ENCODE measurements around the gene PRKG1. TPM values are rescaled to one million over a fixed set of nuclear protein-coding genes. Genes with fewer than 3 reads are reported as not detected.
"Not testable (repeated sequence)": the region's sequence is repeated elsewhere in the genome, so short reads cannot be mapped to it uniquely, and the experiment has no call there.

PRKG1 gene
- polyA plus RNA-seq, 4 donors, result 12.7 to 21.2 (median 15.0) TPM

DNA sequence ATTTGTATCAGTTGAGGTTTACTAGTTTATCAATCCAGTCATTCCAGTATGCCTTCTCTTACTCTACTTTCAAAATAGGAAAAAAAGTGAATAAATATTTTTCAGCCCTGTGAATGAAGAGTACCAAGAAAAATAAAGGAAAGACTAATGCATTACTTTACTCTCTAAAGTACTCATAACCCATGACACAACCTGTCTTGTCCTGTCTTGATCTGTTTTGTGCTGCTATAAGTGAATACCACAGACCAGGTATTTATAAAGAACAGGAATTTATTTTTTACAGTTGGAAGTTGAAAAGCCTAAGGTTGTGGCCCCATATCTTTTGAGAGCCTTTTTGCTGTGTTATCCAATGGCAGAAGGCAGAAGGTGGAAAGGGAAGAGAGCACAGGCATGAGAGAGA lies 1045.2 kb downstream of the PRKG1 start:
- no peak for DNase-seq (ENCODE audit: low read depth in 4 of 4, low spot score in 3 of 4)

- no peak for DNase-seq (ENCODE audit: low read depth in 4 of 4, low spot score in 3 of 4)
Observed at GRCh38 chr10:52121688-52122087, 1047.4 kb downstream of the PRKG1 start.

DNA sequence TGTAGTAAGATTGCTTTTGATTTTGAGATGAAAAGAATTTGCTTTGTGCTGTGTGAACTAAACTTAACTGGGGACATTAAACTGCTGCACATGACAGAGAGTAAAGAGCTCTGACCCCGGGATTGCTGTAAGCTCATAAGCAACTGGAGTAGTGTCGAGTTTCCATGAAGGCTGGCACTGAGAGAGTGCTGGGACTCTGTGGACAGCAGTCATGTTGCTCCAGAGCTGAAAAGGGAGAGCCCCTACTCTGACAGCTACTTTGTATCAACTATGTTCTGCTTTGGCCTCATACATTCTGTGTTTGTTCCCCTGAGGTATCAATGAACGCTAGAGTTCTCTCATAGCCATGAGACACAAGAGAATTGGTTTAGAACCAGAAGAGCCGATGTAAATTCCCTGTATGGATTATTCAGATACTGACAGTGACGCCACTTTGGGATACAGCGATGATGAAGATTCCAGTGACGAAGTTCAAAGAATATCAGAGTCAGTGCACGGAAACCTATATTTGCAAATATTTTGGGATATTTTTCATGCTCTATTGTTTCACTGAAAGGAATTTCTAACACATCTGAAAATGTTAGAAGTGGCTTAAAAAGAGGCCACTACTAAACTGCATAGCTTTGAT lies 1053.9 kb downstream of the PRKG1 start:
- peak; percentile 1 to 46 (median 4) for DNase-seq (ENCODE audit: low read depth in 4 of 4, low spot score in 3 of 4)

DNA sequence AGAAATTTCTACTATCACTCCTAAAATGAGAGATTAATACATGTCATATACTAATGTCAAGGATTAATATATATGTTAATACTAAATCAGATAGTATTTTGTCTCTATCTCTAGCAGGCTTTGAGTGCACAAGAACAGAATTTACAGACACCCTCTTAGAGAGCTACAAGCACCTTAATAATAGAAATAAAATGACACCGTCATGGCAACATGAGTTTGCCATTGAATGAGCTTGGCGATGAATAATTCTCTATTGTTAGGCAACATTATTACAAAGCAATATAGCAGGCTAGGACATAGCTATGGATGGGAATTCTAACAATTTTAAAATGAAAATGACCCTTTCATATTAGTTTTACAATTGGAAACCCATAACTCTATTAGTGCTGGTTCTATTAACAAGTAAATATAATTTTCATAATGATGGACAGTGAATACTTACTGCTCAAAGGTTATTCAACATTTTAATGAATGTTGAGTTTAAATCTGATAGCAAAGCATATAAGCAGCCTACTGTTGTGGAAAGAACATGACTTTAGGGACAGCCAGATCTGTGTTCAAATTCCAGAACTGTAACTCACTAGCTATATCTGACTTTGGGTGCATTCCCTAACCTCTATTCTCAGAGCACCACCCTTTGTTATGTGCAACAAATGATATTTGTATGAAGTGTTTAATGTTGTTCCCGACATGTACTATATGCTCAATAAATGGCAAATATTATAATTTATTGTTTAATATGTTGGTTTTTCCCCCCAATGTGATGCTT lies 1055.3 kb downstream of the PRKG1 start:
- no peak for DNase-seq (ENCODE audit: low read depth in 4 of 4, low spot score in 3 of 4)

- no peak for DNase-seq (ENCODE audit: low read depth in 4 of 4, low spot score in 3 of 4)
Observed at GRCh38 chr10:52135101-52135500, 1060.8 kb downstream of the PRKG1 start.

DNA sequence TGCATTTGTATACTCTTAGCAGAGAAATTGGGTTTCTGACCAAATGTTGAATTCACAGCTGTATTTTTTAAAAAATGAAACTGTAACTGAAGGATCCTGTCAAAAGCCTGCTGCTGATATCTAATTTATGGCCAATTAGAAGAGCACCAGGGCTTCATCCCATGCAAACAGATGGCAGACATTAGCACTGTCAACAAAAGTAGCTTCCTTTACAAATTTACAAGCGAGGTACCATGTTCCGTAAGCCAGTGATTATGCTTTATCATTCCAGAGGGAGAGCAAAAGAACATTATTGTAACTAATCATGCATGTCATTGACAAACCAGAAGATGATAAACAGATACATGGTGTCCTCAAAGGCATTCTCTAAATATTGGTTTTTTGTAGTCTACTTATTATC lies 1062.6 kb downstream of the PRKG1 start:
- no peak for DNase-seq (ENCODE audit: low read depth in 4 of 4, low spot score in 3 of 4)

DNA sequence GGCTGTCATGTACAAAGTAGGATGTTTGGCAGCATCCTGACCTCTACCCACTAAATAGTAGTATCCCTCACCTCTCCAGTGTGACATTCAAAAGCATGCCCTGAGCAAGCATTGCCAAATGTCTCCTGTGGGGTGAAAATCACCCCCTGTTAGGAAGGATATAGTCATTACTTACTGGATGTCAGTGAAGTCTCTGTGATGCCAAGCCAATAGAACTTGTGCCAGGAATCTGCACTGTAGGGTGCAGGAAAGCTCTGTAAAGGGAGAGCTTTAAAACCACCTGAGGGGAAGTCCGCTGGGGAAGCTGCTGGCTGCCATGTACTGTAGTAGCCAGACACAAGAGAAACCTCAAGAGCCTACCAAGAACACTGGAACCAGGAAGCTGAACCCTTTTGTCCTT lies 1069.1 kb downstream of the PRKG1 start:
- no peak for DNase-seq (ENCODE audit: low read depth in 4 of 4, low spot score in 3 of 4)

- DNase-seq (ENCODE audit: low read depth in 4 of 4, low spot score in 3 of 4), result no peak
Observed at GRCh38 chr10:52145636-52146035, 1071.3 kb downstream of the PRKG1 start.

GRCh38 chr10:52146766-52147165 lies 1072.5 kb downstream of the PRKG1 start:
- no peak for DNase-seq (ENCODE audit: low read depth in 4 of 4, low spot score in 3 of 4)

- no peak for DNase-seq (ENCODE audit: low read depth in 4 of 4, low spot score in 3 of 4)
Observed at GRCh38 chr10:52170776-52171175, 1096.5 kb downstream of the PRKG1 start.

DNA sequence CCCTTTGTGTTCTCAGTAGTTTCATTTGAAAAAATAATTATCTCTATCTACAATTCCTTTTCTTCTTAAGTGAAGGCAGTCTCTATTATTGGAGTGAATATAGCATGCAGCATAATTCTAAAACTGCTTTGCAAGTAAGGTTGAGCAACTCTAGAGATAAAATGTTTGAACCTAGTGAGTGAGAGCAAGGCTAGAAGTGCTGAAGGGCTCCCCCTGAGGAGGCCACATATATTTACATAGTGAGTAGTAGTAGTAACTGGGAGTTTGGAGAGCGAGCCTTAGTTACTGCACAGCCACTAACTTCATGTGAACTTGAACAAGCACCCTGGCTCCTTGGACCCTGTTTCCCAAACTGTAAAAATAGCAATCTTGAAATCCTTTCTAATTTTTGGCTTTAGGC lies 1098.3 kb downstream of the PRKG1 start:
- no peak for DNase-seq (ENCODE audit: low read depth in 4 of 4, low spot score in 3 of 4)

- DNase-seq (ENCODE audit: low read depth in 4 of 4, low spot score in 3 of 4), result no peak
Observed at GRCh38 chr10:52185256-52185655, 1111.0 kb downstream of the PRKG1 start.

- DNase-seq (ENCODE audit: low read depth in 4 of 4, low spot score in 3 of 4), result no peak
Observed at GRCh38 chr10:52187521-52188258, 1113.4 kb downstream of the PRKG1 start.

- no peak for DNase-seq (ENCODE audit: low read depth in 4 of 4, low spot score in 3 of 4)
Observed at GRCh38 chr10:52191049-52191448, 1116.8 kb downstream of the PRKG1 start.

GRCh38 chr10:52194191-52194590 lies 1119.9 kb downstream of the PRKG1 start:
- DNase-seq (ENCODE audit: low read depth in 4 of 4, low spot score in 3 of 4), result no peak

DNA sequence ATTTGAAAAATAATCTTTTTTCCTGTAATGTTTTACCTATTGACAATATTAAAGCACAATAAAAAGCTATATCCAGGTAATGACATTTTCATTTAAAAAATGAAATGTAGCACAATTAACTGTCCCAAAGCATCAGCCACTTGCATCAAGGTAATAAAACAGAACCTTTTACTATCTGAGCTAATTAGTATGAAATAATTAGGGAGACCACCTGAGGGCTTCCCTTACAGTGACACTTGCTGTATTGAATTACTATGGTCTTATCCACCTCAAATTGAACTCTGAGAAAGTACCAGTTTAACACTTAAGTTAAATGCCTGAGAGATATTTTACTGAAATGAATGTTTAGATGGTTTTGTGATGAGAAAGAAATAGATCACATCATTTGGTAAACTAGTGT lies 1120.4 kb downstream of the PRKG1 start:
- DNase-seq (ENCODE audit: low read depth in 4 of 4, low spot score in 3 of 4), result no peak

GRCh38 chr10:52197098-52197497 lies 1122.8 kb downstream of the PRKG1 start:
- no peak for DNase-seq (ENCODE audit: low read depth in 4 of 4, low spot score in 3 of 4)

GRCh38 chr10:52198540-52198939 lies 1124.3 kb downstream of the PRKG1 start:
- no peak for DNase-seq (ENCODE audit: low read depth in 4 of 4, low spot score in 3 of 4)

DNA sequence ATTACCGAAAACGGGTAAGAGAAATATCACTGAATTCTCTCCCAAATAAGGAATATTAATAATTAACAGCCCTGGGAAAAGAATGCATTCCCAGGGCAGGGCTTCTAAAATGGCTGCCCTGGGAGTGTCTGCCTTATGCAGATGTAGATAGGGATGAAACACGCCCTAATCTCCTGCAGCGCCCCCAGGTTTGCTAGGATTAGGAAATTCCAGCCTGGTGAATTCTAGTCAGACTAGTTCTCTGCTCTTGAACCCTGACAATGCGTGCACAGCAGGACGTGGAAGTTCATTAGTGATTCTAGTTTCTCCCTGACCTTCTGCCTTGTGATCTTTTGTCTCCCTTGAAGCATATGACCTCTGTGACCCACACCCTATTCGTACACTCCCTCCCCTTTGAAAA lies 1130.6 kb downstream of the PRKG1 start:
- DNase-seq (ENCODE audit: low read depth in 4 of 4, low spot score in 3 of 4), result not testable (repeated sequence)

GRCh38 chr10:52208365-52208764 lies 1134.1 kb downstream of the PRKG1 start:
- DNase-seq (ENCODE audit: low read depth in 4 of 4, low spot score in 3 of 4), result no peak

- no peak for DNase-seq (ENCODE audit: low read depth in 4 of 4, low spot score in 3 of 4)
Observed at GRCh38 chr10:52210161-52210560, 1135.9 kb downstream of the PRKG1 start.

DNA sequence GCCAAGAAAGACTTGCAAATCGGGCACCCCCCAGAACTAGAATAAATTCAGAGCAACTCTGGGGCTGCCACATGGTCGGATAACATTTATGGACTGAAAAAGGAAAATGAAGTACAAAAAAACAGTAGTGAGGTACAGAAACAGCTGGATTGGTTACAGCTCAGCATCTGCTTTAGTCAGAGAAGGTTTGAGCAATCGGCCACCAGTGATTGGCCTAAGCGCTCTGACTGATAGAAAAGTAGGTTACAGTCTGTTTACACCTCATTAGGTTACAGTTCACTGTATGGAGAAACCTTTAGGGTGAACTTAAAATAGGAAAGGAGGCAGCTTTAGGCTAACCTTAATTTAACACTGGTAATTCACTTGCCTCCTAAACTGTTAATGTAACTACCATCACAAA lies 1137.8 kb downstream of the PRKG1 start:
- DNase-seq (ENCODE audit: low read depth in 4 of 4, low spot score in 3 of 4), result no peak
